NCI-H2107 (cell line): ENCODE results near the gene MSI2.

Experiments used
- DNase-seq: peaks from one replicate; lab custom pipeline; 2025; lab: John Stamatoyannopoulos, UW

Gene MSI2

GRCh38 chr17:57578608-57579225 is 322.4 kb downstream of the MSI2 start:
- no peak for DNase-seq

GRCh38 chr17:57579245-57579644 is 322.9 kb downstream of the MSI2 start:
- DNase-seq, result no peak

GRCh38 chr17:57580055-57580739 is 323.9 kb downstream of the MSI2 start:
- DNase-seq, result no peak

- DNase-seq, result no peak
Observed at GRCh38 chr17:57582881-57583756, 326.8 kb downstream of the MSI2 start.

GRCh38 chr17:57584050-57584551 is 327.8 kb downstream of the MSI2 start:
- DNase-seq, result no peak

DNA sequence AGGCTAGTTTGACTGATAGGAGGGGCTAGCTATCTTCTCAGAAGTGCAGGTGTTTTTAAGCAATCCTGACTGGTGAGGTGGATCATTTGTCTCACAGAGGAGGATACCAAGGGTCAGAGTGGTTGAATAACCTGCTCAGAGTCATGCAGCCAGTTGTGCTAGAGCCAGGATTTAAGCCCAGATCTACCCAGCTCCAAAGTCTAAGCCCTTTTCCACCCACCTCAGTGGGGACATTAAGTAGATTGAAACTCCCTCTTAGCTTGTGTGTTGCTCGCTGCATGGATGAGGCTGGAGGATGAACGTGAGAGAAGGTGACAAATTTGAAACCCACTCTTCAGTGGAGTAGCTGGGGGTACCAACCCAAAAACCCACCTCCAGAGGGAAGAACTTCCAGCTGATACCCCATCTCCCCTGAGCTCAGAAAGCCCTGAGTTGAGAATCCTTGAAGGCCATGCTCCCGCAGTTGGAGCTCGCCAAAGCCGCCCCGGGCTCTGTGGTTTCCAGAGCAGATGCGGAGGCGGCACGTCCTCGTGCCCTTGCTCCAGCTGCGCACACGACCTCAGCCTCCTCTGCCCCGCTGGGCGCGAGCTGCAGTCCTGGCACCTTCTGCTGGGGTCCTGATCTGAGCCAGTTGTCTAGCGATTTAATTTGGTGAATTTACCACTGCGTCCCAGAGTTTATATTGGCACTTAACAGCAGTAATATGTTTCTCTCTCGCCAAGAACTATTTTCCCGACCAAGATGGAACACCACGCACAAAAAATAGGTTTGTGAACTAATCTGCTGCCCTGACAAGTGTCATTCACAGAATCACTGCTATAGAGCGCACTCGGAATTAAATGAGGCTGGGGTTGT is 329.2 kb downstream of the MSI2 start:
- no peak for DNase-seq

GRCh38 chr17:57586196-57586740 is 329.9 kb downstream of the MSI2 start:
- DNase-seq, result no peak

DNA sequence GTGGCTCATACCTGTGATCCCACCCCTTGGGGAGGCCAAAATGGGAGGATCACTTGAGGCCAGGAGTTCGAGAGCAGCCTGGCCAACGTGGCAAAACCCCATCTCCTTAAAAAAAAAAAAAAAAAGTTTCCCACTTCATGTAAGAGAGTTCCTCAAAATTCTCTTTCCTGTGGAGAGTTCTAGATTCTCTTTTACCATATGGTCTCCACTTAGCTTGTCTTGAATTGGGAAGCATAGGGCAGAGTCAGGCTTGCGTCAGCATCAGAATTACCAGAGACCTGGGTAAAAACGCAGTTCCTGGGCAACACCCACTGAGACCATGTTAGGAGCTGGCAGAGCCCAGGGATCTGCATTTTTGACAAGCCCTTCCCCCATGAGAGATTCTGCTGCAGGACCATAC is 330.4 kb downstream of the MSI2 start:
- no peak for DNase-seq

- no peak for DNase-seq
Observed at GRCh38 chr17:57587193-57587969, 331.1 kb downstream of the MSI2 start.

GRCh38 chr17:57588086-57588485 is 331.8 kb downstream of the MSI2 start:
- no peak for DNase-seq

GRCh38 chr17:57589151-57590034 is 333.1 kb downstream of the MSI2 start:
- no peak for DNase-seq

- DNase-seq, result no peak
Observed at GRCh38 chr17:57593739-57594462, 337.6 kb downstream of the MSI2 start.

DNA sequence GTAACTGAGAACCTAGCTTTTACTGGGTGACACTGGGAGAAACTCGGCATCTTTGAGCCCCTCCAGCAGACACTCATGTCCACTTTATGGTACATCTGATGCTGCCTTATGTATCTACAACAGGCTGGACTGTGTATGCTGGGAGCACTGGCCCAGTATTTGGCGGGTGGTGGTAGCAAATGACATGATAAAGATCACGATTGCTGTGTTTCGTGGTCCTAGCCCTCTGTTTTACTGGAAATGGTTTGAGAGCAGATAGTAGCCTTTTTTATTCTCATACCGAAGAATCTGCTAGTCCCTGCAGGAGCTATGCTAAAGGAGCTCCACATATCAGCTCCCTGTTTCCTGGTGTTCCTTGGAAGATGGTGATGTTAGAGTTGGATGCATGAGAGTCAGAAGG is 338.4 kb downstream of the MSI2 start:
- DNase-seq, result no peak

GRCh38 chr17:57595426-57595825 is 339.1 kb downstream of the MSI2 start:
- DNase-seq, result no peak

DNA sequence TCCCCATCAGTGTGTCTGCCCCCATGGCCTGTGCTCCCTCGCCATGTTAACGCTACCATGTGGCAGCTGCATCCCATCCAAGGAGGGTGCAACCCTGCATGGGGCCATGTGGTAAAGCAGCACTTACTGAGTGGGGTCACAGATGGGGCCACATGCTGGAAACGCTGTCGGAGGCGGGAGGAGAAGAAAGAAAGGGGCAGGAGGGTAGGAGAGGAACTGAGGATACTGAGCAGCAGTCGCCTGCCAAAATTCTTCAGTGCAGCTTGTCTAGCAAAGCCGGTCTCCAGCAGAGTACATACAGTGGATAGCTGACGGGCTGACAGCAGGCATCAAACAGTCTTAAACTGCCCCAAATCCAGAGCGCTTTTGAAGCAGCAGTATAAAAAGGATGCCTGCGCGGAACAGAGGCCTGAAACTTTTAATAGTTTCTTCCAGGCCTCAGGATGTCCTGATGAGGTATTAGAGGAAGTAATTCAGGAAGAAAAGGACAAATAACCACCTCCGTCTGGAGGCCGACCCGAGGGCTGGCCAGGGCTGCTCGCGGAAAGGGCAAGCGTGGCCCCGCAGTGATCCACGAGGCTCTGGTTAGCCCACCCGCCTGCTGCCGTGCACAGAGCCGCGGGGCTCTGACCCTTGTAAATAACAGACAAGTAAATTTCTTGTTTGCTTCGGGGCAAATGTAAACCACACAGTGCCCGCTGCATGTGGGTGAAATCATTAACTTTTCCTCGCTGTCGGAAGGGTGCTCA is 339.8 kb downstream of the MSI2 start:
- DNase-seq, result no peak

- no peak for DNase-seq
Observed at GRCh38 chr17:57597101-57597500, 340.8 kb downstream of the MSI2 start.

GRCh38 chr17:57597531-57598453 is 341.5 kb downstream of the MSI2 start:
- peak; percentile 37 for DNase-seq
